Measurements from ENCODE around the gene WWC1. TPM values are rescaled to one million over a fixed set of nuclear protein-coding genes. Genes with fewer than 3 reads are reported as not detected.
A peak's percentile ranks its signal among the peaks of the same experiment; 100 is the strongest.

The WWC1 gene
- total RNA-seq, 1 donor from 2014 or later = 32.8 TPM

DNA sequence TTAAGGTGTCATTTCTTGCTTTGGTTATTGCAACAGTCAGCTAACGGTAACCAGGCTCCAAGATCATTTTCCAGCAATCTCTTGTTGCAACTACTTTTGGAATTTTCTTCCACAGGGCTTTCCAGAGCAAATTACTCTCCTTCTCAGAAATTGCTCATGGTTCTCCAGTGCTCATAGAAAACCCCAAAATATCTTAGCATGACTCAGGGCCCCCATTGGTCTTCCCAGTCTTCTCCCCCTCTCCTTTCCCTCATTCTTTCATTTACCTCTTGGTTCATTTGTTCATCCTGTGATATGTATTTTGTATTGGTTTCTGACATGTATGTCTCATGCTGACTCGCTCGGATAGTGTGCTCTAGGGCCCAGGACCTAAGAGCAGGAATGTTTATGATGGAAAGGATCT is 35.6 kb downstream of the WWC1 start:
- Mint-ChIP-seq H3K36me3 (no peaks in the 10 kb centered on the region), H3K27ac (no peak overlapping the region), H3K27me3 (ENCODE audit: low read depth) (no peaks in the 10 kb centered on the region), H3K9me3 (no peaks in the 10 kb centered on the region), H3K4me1 (peaks cover 47% of the 10 kb centered on the region), H3K4me3 (no peak overlapping the region)
- DNase-seq (ENCODE audit: low spot score in 2 of 2, unreplicated experiment in 2 of 2) = no peak
- TF ChIP-seq, protein P1, sequence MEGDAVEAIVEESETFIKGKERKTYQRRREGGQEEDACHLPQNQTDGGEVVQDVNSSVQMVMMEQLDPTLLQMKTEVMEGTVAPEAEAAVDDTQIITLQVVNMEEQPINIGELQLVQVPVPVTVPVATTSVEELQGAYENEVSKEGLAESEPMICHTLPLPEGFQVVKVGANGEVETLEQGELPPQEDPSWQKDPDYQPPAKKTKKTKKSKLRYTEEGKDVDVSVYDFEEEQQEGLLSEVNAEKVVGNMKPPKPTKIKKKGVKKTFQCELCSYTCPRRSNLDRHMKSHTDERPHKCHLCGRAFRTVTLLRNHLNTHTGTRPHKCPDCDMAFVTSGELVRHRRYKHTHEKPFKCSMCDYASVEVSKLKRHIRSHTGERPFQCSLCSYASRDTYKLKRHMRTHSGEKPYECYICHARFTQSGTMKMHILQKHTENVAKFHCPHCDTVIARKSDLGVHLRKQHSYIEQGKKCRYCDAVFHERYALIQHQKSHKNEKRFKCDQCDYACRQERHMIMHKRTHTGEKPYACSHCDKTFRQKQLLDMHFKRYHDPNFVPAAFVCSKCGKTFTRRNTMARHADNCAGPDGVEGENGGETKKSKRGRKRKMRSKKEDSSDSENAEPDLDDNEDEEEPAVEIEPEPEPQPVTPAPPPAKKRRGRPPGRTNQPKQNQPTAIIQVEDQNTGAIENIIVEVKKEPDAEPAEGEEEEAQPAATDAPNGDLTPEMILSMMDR (IDR thresholded peaks at IDR 0.05; ENCODE audit: unreplicated experiment) = no peak

DNA sequence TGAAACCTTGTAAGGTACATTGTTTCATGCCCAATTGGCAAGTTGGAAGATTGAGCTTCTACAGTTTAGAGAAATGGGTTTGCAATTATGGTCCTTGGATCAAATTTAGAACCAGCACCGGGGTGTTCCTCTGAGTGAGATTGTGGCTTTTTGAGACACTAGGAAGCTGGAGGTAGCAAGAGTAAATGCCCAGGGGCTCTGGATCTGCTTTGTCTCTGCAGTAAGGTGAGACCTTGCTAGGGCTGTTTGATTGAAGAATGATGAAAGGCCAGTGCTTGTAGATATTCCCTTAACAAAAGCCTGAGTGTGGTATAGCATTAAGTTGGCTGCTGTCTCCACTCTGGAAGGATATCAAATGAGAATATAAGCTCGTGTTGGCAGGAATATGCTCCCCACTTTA is 36.0 kb downstream of the WWC1 start:
- H3K27ac Mint-ChIP-seq = peak overlapping the region; percentile 4
- peaks cover 47% of the 10 kb centered on the region for H3K4me1 Mint-ChIP-seq
- no peaks in the 10 kb centered on the region for H3K9me3 Mint-ChIP-seq

DNA sequence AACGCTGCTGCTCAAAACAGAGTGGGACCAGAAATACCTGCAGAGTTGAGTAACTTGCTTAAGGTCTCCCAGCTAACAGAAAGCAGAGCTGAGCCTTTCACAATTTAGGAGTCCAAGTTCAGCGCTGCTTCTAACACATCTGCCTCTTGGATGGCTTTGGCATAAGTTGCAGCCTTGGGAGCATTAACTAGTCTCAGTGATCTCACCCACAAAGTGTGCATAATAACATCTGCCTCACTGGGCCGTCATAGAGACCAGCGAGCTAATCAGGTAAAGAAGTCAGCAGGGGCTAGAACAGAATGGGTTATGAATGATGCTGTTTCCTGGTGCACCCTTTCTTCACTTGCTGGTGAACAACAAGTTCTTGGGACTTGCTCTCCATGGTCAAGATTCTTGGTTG is 36.5 kb downstream of the WWC1 start:
- TF ChIP-seq, protein P1 (IDR thresholded peaks at IDR 0.05; ENCODE audit: unreplicated experiment) = no peak
- H3K4me3 Mint-ChIP-seq = no peak overlapping the region
- peaks cover 47% of the 10 kb centered on the region for H3K4me1 Mint-ChIP-seq
- no peaks in the 10 kb centered on the region for H3K9me3 Mint-ChIP-seq
- H3K27me3 Mint-ChIP-seq (ENCODE audit: low read depth) = no peaks in the 10 kb centered on the region
- H3K36me3 Mint-ChIP-seq = no peaks in the 10 kb centered on the region
- DNase-seq (ENCODE audit: low spot score in 2 of 2, unreplicated experiment in 2 of 2) = no peak
- H3K27ac Mint-ChIP-seq = peak overlapping the region; percentile 69

More for the DNA sequence above, 36.0 kb downstream of the WWC1 start:
- Mint-ChIP-seq H3K4me3 (no peak overlapping the region), H3K36me3 (no peaks in the 10 kb centered on the region), H3K27me3 (ENCODE audit: low read depth) (no peaks in the 10 kb centered on the region)
- no peak for DNase-seq (ENCODE audit: low spot score in 2 of 2, unreplicated experiment in 2 of 2)
- TF ChIP-seq, protein P1 (IDR thresholded peaks at IDR 0.05; ENCODE audit: unreplicated experiment) = no peak

DNA sequence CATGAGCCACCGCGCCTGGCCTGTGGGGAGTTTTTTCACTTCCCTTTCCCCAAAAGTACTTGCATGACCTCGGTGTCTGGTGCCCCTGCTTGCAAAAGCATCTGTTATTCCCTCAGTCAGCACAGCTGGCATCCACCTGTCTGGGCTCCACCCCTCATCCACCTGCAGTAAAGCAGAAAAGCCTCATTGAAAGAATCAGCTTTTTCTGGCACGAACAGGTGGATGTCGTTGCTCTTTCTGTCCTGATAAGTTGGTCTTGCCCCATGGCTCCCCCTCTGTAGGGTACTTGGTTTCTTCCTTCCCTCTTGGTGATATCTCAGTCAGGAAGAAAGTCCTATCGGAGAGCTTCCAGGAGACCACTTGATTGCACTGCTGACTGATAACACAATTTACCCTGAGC is 37.4 kb downstream of the WWC1 start:
- Mint-ChIP-seq H3K27ac (peak overlapping the region; percentile 93), H3K4me1 (peaks cover 45% of the 10 kb centered on the region), H3K4me3 (peak overlapping the region; percentile 8), H3K36me3 (no peaks in the 10 kb centered on the region), H3K27me3 (ENCODE audit: low read depth) (no peaks in the 10 kb centered on the region), H3K9me3 (no peaks in the 10 kb centered on the region)
- TF ChIP-seq, protein P1 (IDR thresholded peaks at IDR 0.05; ENCODE audit: unreplicated experiment) = no peak
- no peak for DNase-seq (ENCODE audit: low spot score in 2 of 2, unreplicated experiment in 2 of 2)

DNA sequence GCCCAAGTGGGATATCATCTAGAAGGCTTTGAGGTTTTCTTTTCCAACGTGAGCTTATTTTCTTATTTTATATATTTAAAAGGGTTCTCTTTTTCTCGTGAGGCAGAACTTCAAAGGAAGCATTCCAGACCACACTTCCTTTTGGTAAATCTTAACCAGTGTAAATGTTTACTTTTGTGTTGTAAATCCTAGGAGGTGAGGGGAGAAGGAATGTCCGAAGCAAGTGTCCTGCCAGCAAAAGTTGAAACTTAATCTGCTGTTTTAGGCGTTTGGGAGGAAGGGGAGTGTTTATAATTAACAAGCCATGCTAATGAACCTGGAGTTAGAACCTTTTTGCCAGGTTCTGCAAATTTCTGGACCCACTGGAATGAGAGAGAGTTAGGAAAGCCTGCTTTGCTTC is 37.9 kb downstream of the WWC1 start:
- peaks cover 49% of the 10 kb centered on the region for H3K4me1 Mint-ChIP-seq
- no peak for DNase-seq (ENCODE audit: low spot score in 2 of 2, unreplicated experiment in 2 of 2)
- H3K4me3 Mint-ChIP-seq = no peak overlapping the region
- TF ChIP-seq, protein P1 (IDR thresholded peaks at IDR 0.05; ENCODE audit: unreplicated experiment) = no peak
- no peaks in the 10 kb centered on the region for H3K36me3 Mint-ChIP-seq
- no peaks in the 10 kb centered on the region for H3K27me3 Mint-ChIP-seq (ENCODE audit: low read depth)
- no peaks in the 10 kb centered on the region for H3K9me3 Mint-ChIP-seq
- H3K27ac Mint-ChIP-seq = peak overlapping the region; percentile 71

DNA sequence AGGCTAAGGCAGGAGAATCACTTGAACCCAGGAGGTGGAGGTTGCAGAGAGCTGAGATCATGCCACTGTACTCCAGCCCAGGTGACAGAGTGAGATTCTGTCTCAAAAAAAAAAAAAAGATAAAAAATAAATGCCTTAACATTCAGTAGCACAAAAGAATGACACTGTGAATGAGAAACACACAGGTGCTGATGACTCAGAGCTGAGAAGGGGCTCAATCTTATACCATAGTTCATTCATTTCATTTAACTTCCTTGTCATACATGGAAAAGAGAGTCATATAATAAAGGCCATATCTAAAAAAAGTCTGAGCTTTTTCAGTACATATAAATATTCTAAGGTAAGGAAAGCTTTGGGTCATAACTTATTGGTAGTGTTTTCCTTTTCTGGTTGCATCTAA is 40.6 kb downstream of the WWC1 start:
- no peak overlapping the region for H3K4me3 Mint-ChIP-seq
- TF ChIP-seq, protein P1 (IDR thresholded peaks at IDR 0.05; ENCODE audit: unreplicated experiment) = no peak

More for the DNA sequence above, 40.6 kb downstream of the WWC1 start:
- H3K27me3 Mint-ChIP-seq (ENCODE audit: low read depth) = no peaks in the 10 kb centered on the region
- no peaks in the 10 kb centered on the region for H3K9me3 Mint-ChIP-seq
- no peaks in the 10 kb centered on the region for H3K36me3 Mint-ChIP-seq
- DNase-seq (ENCODE audit: low spot score in 2 of 2, unreplicated experiment in 2 of 2) = no peak
- peaks cover 48% of the 10 kb centered on the region for H3K4me1 Mint-ChIP-seq
- H3K27ac Mint-ChIP-seq = no peak overlapping the region

Data from mesothelial cell of epicardium (in vitro differentiated cells).